A549 (cell line): ENCODE data around the gene OTX1.

ENCODE experiments used
- CEBPB ChIP-seq, 2 experiments: fragments of >200 bp in 1 of 2; sonication (Bioruptor Twin) in 1 of 2; formaldehyde crosslinking in 1 of 2; IDR thresholded peaks; 2 replicates each; pipeline ENCODE4 v1.6.1; 2012 to 2016
- CTCF ChIP-seq: fragments of >200 bp; sonication (Bioruptor Twin); formaldehyde crosslinking; IDR thresholded peaks from 3 replicates; pipeline ENCODE4 v1.5.1; 2016
- EP300 ChIP-seq, 2 experiments: fragments of >200 bp; sonication (Bioruptor Twin); formaldehyde crosslinking; IDR thresholded peaks; 2 replicates in 1 of 2; 3 replicates in 1 of 2; pipeline ENCODE4 v1.6.1; 2016 to 2017
- ESRRA ChIP-seq: fragments of 150-350 bp; IDR thresholded peaks from 2 replicates; pipeline ENCODE4 v1.6.1; 2014; ENCODE audit warnings: mild to moderate bottlenecking, low read length, borderline replicate concordance
- JUN ChIP-seq, 2 experiments: fragments of >200 bp; sonication (Bioruptor Twin); formaldehyde crosslinking; IDR thresholded peaks; 2 replicates in 1 of 2; 3 replicates in 1 of 2; pipeline ENCODE4 v1.6.1; 2016 to 2017
- MYC ChIP-seq: IDR thresholded peaks from 2 replicates; pipeline ENCODE4 v1.6.1; 2012; ENCODE audit warnings: mild to moderate bottlenecking, inconsistent platforms, low read length, improper control_type of control experiment, borderline replicate concordance
- NR3C1 ChIP-seq: fragments of >200 bp; sonication (Bioruptor Twin); formaldehyde crosslinking; IDR thresholded peaks from 3 replicates; pipeline ENCODE4 v1.6.1; 2017
- POLR2A ChIP-seq: IDR thresholded peaks from 2 replicates; pipeline ENCODE4 v1.6.1; 2012; ENCODE audit warnings: mild to moderate bottlenecking, low read length
- RAD21 ChIP-seq, 2 experiments: fragments of >200 bp in 1 of 2; sonication (Bioruptor Twin) in 1 of 2; formaldehyde crosslinking in 1 of 2; IDR thresholded peaks in 1 of 2; conservative IDR thresholded peaks in 1 of 2; 2 replicates in 1 of 2; 3 replicates in 1 of 2; pipeline ENCODE4 v1.6.1; 2012 to 2018; ENCODE audit warnings: inconsistent platforms in 1 of 2
- REST ChIP-seq: fragments of 200-600 bp; sonication (generic); IDR thresholded peaks from 2 replicates; pipeline ENCODE4 v1.6.1; 2016; ENCODE audit warnings: antibody characterized with exemption, mild to moderate bottlenecking, moderate library complexity
- ZNF302 ChIP-seq: fragments of 250-450 bp; sonication (Bioruptor Pico); IDR thresholded peaks from 2 replicates; pipeline ENCODE4 v1.9.0; 2021; ENCODE audit warnings: inconsistent platforms, mild to moderate bottlenecking, moderate library complexity
- TF ChIP-seq, protein P1 (sequence below): IDR thresholded peaks from 2 replicates; pipeline ENCODE4 v1.6.1; 2012

DNA sequence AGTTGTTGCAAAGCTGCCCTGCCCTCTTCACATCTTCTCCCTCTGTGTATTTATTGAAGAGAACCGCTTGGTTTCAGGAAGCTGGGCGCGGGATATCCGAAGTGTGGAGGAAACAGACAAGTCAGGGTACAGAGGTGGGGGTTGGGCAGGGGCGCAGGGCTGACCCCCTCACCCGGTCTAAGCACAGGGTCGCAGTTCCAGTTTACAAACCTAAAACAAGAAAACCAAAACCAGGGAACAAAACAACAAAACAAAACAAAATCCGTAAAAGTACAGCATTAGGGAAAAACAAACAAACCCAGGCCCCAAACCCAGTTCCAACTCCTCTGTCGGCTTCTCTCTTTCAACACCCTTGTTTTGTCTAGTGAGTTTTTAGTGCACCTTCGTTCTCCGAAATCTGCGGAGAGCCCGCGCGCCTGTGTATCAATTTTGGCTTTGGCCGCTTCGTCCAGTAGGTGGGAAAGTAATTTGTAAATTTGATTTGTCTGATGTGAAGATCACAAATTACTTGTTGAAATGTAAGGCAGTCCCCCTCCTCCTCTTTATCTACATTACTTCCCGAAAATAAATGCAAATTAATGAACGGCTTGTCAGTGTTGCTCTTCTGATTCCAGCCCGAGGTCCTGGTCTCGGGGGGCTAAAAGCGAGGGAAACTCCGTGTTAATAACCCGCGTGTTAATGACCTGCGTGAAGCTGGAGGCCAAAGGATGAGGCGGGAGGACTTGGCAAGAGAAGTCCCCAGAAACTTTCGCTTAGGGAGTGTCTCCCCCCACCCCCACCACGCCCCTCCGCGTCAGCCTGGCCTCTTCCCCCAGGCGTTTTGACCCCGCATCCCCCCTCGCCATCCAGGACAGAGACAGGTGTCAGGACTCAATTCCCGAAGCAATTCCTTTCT, 6.9 kb downstream of the OTX1 start:
- TF ChIP-seq CTCF (no peak), EP300 (IDR thresholded peaks at IDR 0.05) (no peak), MYC (no peak), NR3C1 (no peak), JUN (IDR thresholded peaks at IDR 0.05) (no peak), POLR2A (no peak), ESRRA (no peak), ZNF302 (CRISPR knock-in tag) (no peak), RAD21 (conservative IDR thresholded peaks at IDR 0.05 in 1 of 2, IDR thresholded peaks at IDR 0.05 in 1 of 2) (no peak), REST (no peak), CEBPB (IDR thresholded peaks at IDR 0.05) (no peak)
- TF ChIP-seq, protein P1, sequence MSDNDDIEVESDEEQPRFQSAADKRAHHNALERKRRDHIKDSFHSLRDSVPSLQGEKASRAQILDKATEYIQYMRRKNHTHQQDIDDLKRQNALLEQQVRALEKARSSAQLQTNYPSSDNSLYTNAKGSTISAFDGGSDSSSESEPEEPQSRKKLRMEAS = no peak
